GM10266 (cell line): ENCODE measurements around the gene RAB11FIP4.

Experiments used
- DNase-seq: peaks from one replicate; pipeline ENCODE4 v3.0.0; 2012; ENCODE audit errors: extremely low spot score
- TF ChIP-seq, protein P1 (sequence below): IDR thresholded peaks from 2 replicates; pipeline ENCODE4 v1.5.1; 2012; ENCODE audit warnings: mild to moderate bottlenecking, low read depth; ENCODE audit not compliant: control insufficient read depth, insufficient read depth; ENCODE audit errors: missing control alignments

The RAB11FIP4 gene

DNA sequence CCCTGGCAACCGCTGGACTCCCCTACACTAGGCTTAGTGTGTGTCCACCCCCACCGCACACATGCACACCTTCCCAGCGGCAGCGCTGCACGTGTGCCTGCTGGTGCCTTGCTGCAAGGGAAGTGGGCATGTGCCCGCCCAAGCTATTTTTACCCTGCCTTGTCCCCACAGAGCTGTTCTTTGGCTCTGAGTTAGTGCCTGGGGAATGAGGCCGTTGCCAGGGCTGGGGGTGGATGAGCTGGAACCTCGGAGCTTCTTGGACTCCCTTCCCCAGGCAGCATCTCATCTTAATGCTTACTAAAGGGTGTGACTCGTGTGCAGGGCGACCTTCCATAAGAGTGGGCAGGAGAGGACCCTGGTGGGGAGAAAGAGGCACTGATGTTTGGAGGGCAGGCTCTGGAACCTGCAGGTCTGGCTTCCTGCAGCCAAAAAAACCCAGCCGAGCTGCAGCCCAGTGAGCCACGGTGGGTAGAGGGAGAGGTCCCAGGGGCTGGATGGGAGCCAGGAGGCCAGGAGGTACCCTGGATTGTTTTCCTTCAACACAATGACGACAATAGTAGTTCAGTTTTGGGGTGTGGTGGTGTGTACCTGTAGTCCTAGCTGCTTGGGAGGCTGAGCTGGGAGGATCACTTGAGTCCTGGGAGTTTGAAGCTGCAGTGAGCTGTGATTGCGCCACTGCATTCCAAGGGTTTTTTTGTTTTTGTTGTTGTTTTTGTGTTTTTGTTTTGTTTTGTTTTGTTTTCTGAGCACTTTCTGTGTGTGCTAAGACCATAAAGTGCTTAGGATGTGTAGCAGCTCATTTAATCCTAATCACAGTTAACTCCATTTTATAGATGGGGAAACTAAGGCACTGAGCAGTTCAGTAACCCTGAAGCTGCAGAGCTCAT lies 119.1 kb downstream of the RAB11FIP4 start:
- TF ChIP-seq, protein P1, sequence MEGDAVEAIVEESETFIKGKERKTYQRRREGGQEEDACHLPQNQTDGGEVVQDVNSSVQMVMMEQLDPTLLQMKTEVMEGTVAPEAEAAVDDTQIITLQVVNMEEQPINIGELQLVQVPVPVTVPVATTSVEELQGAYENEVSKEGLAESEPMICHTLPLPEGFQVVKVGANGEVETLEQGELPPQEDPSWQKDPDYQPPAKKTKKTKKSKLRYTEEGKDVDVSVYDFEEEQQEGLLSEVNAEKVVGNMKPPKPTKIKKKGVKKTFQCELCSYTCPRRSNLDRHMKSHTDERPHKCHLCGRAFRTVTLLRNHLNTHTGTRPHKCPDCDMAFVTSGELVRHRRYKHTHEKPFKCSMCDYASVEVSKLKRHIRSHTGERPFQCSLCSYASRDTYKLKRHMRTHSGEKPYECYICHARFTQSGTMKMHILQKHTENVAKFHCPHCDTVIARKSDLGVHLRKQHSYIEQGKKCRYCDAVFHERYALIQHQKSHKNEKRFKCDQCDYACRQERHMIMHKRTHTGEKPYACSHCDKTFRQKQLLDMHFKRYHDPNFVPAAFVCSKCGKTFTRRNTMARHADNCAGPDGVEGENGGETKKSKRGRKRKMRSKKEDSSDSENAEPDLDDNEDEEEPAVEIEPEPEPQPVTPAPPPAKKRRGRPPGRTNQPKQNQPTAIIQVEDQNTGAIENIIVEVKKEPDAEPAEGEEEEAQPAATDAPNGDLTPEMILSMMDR = no peak
- DNase-seq = no peak

DNA sequence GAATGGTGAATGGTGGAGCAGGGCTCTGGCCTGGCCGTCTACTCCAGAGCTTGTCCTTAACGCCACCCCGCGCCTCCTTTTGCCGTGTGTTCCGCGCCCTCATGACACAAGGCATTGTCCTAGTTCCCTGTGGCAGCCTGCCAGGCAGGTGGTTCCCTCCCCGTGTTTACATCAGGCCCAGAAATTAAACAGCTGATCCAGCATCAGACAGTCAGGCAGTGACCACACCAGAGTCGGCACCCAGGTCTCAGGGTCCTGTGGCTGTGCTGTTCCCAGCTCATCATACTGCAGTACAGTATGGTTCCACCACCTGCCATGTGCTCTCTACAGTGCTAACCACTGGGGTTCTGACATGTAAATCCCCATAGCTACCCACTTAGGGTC lies 119.7 kb downstream of the RAB11FIP4 start:
- TF ChIP-seq, protein P1 = no peak
- no peak for DNase-seq

GRCh38 chr17:31511580-31511979 lies 120.1 kb downstream of the RAB11FIP4 start:
- DNase-seq = no peak
- TF ChIP-seq, protein P1 = no peak

- TF ChIP-seq, protein P1 = no peak
- no peak for DNase-seq
Observed at GRCh38 chr17:31512104-31512740, 120.7 kb downstream of the RAB11FIP4 start.

GRCh38 chr17:31512796-31513195 lies 121.3 kb downstream of the RAB11FIP4 start:
- TF ChIP-seq, protein P1 = no peak

GRCh38 chr17:31513731-31514427 lies 122.4 kb downstream of the RAB11FIP4 start:
- TF ChIP-seq, protein P1 = no peak
- DNase-seq = no peak

More at GRCh38 chr17:31512796-31513195, 121.3 kb downstream of the RAB11FIP4 start:
- no peak for DNase-seq
